ENCODE results near the gene ABCD1.
"Not testable (repeated sequence)": the region's sequence is repeated elsewhere in the genome, so short reads cannot be mapped to it uniquely, and the experiment has no call there.

Gene ABCD1

DNA sequence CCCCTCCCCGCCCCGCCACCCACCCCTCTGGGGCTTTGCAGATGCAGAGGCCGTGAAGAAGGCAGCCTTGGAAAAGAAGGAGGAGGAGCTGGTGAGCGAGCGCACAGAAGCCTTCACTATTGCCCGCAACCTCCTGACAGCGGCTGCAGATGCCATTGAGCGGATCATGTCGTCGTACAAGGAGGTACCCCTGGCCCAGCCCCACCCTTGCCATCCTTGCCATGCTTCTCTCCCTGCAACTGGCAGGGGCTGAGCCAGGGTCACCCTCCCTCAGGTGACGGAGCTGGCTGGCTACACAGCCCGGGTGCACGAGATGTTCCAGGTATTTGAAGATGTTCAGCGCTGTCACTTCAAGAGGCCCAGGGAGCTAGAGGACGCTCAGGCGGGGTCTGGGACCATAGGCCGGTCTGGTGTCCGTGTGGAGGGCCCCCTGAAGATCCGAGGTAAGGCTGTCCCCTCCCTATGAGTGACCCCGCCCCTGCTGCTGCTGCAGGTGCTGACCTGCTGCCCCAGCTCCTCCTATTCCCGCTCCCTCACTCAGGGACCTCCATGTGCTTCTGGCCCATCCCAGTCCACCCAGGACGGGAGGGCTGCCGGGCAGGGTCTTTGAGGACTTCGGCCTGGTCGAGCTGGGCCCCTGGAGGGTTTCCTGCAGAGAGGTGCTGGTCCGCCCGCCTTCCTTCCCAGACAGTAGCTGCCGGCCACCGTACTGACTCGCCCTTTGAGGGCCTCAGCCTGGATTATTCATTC lies 11.6 kb downstream of the ABCD1 start:
- no peak for DNase-seq

DNA sequence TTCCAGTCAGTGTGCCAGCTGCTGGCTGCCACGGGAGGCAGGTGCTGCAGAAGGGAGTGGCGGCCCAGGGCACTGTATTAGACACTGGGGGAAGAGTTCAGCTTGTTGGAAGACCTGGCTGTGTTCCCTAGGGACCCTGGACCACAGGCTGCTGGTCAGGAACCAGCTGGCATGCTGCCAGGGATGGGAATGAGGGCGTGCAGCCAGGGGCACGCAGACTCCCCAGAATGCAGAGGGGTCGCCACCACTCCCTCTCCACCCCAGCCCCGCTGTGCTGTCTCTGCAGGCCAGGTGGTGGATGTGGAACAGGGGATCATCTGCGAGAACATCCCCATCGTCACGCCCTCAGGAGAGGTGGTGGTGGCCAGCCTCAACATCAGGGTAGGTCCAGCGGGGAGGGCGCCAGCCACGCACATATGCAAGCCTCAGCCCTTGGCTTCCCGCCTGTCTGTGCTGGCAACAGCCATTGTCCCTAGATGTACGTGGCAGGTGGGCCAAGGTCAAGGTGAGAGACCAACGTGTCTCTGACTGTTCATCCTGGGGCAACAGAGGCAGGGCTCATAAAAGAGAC lies 12.3 kb downstream of the ABCD1 start:
- no peak for DNase-seq

DNA sequence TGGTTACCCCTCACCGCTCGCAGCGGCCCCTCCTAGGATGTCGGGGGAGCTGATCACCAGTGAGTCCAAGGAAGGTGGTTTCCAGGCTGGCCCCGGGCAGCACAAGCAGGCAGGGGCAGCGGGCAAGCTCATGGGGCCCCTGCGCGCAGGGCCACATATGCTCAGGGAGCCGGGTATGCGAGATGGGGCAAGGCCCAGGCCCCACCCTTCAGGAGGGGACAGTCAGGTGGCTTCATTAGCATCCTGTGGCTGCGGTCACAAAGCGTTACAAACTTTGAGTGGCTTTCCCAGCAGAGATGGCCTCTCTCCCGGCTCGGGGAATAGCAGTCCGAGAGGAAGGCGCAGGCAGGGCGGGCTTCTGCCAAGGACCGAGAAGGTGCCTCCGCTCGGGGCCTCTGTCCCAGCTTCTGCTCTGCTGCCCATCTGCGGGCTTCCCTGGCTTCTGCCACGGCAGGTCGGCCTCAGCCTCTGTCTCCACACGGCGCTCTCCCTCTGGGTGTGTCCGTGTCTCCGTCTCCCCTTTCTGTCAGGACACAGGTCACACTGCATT lies 13.5 kb downstream of the ABCD1 start:
- DNase-seq = no peak

DNA sequence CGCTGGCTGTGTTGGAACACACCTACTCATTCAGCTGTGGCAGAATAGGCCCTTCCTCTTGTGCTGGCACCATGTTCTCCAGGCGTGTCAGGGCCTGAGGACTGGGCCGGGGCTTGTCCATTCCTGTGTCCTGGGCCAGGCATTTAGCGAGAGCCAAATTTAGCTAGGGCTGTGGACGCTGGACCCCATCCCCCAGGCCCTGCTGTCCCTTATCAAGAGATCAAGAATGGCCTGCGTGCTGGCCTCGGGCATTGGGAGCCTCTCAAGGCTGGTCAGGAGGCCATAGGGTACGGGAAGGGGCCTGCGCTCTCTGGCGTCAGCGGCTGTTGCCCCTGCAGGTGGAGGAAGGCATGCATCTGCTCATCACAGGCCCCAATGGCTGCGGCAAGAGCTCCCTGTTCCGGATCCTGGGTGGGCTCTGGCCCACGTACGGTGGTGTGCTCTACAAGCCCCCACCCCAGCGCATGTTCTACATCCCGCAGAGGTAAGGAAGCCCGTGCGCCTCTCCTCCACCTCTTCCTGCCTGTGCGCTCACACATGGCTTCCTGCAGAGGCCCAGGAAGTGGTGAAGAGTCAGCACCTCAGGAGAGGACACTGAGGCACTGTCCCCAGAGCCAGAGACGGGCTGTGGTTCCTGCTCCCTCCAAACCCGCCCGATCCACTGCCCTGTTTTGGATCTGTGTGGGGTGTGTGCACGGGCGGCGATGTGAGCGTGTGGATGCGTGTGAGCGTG lies 15.3 kb downstream of the ABCD1 start:
- no peak for DNase-seq

DNA sequence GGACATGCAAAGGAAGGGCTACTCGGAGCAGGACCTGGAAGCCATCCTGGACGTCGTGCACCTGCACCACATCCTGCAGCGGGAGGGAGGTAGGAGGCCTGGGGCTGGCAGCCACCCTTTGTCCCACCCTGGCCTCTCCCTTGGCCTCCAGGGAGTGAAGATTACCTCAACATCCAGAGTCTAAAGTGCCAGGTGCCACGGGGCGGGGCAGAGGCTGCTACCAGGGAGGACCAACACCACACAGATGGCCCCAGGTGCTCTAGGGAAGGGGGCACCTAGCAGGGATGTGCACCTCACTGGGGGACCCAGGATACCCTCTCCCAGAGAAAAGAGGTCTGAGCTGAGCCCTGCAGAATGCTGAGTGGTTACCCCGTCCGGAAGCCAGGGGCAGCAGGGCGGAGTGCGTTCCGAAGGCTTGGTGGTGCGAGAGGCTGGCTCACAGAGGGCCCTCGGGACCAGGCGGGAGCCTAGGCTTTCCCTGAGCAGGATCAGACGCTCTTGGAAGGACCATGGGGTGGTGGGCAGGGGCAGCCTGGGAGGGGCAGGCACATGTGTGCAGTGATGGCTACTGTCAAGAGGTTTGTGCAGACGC lies 16.1 kb downstream of the ABCD1 start:
- no peak for DNase-seq

DNA sequence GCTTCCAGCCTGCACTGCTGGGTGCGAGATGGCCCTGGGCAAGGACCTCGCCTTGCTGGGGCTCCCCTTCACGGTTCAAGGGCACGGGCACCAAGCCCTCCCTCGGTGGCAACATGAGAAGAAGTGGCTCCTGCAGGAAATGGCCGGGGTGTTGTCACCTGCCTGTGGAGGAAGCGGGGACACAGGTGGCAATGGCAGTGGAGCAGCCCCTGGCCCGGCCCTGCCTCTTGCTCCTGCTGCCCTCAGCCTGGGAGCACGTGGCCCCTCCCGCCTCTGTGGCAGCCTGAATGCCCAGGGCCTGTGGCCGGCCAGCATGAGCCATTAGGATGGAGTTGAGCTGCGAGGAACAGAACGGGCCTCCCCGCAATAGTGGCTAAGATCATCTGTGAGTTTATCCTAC lies 16.8 kb downstream of the ABCD1 start:
- DNase-seq = no peak

DNA sequence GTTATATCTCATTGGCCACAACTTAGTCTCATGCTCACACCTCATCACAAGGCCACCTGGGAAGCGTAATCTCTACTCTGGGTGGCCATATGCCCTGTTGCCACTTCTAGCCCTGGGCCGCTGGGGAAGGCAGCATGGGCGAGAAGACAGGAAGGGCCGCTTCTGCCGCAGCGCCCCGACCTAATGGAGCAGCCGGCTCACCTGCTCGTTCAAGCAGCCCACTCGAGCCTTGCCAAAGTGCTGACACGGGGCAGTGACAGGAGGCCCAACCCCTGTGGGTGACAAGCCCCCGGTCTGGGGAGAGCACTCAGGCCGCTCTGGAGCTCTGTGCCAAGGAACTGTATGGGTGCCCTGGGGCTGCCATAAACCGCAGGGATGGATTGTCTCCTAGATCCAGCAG lies 17.5 kb downstream of the ABCD1 start:
- DNase-seq = not testable (repeated sequence)

DNA sequence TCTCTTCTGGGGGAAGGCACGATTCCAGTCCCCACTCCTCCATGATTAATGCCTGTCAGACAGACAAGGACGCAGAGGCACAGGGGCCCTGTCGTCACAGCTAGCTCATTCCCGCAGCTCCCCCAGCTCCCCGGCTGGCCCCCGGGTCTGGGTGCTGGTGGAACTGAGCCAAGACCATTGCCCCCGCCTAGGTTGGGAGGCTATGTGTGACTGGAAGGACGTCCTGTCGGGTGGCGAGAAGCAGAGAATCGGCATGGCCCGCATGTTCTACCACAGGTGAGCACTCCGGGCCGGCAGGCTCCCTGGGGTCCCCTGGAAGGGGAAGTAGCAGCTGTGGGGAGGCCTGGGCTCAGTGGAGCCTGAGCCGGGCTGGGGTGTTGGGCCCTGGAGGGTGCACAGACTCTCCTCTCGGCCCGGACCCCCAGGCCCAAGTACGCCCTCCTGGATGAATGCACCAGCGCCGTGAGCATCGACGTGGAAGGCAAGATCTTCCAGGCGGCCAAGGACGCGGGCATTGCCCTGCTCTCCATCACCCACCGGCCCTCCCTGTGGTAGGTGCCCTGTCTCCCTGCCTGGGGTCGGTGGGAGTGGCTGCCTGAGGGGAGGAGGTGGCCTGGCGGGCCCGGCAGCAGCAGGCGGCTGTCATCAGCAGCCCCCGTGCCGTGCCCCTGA lies 18.3 kb downstream of the ABCD1 start:
- not testable (repeated sequence) for DNase-seq

DNA sequence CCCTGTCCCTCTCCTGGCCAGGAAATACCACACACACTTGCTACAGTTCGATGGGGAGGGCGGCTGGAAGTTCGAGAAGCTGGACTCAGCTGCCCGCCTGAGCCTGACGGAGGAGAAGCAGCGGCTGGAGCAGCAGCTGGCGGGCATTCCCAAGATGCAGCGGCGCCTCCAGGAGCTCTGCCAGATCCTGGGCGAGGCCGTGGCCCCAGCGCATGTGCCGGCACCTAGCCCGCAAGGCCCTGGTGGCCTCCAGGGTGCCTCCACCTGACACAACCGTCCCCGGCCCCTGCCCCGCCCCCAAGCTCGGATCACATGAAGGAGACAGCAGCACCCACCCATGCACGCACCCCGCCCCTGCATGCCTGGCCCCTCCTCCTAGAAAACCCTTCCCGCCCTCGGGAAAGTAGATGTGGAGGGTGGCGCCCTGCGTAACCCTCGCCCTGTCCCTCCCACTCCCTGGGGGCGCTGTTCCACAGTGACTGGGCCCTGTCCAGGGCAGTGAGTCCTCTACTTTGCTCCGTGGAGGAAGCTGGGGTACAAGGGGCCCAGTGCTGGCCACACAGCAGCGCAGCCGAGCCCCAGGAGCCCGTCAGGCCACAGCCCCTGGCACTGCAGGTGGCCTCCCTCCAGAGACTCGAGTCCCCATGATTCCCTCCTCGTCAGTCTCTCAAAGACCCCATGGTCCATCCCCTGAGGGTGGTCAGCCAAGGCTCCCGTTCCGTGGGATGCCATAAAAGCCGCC lies 19.0 kb downstream of the ABCD1 start:
- DNase-seq = not testable (repeated sequence)

DNA sequence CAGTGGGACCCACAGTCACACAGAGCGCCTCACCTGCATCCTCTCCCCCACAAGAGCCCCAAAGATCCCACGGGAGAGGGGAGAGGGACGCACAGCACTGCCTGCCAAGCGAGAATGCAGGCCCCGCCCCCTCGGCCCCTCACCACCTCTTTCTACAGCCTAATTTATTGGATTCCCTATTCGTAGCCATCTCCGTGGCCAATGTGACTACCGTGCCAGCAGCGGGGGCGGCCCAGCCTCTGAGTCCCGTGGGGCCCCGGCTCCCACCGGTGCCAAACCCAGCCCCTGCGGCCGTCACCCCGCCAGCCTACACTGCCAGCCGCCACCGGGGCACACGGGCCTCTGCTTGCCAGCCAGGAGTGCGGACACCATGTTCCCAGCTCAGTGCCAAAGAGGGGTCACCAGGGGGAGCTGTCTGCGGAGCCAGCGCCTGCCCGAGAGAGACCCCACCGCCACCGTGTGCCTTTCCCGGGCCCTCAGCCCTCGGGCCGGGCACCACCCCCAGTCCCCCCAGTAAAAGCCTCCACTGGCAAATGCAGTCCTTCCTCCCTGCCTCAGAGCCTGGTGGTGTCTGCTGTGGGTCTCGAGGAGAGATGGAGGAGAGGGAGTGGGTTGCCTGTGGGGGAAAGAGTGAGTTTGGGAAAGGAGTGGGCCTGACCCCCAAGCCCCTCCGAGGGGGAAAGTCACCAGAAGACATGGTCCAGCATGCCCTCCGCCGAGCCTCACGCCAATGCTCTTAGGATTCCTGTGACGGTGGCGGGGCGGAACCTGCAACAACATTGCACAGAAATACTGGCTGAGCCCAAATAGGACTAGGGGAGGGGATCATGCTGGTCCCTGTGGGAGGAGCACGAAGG lies 19.8 kb downstream of the ABCD1 start:
- no peak for DNase-seq

DNA sequence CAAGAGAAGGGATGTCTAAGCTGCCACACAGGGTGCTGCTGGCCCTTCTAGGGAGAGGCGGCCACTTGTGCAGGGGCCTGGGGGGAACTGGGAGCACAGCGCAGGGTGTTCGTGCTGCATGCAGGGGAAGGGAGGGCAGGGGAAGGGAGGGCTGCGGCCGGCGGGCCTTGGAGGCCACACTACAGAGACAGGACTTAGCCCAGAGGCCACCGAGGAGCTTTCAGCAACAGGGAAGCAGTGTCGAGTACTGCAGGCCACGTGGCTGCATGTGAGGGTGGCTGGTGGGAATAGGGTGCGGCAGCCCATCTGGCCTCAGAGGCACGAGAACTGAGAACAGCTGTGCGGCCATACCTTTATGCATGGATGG lies 20.4 kb downstream of the ABCD1 start:
- not testable (repeated sequence) for DNase-seq

DNA sequence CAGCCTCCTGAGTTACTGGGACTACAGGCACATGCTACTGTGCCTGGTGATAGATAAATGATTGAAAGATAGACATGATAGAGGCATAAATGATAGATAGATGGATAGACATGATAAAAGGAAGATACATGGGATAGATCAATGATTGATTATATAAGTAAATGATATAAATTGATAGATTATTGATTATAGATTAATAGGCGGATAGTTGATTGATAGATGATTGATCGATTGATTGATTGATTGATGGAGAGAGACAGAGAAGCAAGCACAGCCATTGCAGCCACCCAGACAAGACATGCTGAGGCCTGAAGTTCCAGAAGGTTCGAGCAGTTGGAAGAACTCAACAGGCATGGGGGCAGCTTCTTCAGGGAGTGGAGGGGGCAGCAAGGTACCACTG lies 21.7 kb downstream of the ABCD1 start:
- no peak for DNase-seq

DNA sequence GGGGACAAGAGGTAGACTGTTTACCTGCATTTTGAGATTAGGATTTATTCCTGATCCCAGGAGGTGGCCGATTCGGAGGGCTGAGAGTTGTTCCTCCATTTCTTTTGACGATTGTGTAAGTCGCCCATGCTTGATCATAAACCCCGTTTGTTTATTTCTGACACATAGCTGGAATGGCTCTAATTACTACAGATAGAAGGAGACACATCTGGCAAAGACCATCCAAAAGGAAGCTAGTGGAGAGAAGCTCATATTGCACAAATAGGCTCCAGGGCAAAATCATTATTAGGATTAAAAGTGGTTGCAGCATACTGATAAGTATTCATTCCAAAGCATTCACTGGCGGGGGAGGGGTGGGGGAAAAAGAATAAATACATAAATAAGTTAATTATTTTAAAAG lies 22.3 kb downstream of the ABCD1 start:
- DNase-seq = not testable (repeated sequence)

DNA sequence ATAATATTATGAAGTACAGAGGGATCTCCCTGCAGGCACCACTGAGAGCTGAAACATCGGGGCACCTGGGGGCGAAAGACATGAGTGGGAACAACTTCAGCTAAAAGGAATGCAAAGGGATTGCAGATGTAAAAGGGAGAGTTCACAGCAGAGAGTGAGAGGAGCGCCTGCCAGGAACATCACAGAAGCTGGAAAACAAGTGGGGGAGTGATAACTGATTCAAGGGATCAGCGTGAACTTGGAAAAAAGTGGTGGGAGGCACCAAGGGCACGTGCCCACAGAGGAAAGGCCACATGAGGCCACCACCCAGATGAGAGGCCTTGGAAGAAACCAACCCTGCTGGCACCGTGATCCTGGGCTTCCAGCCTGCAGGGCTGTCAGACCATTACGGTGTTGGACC lies 24.4 kb downstream of the ABCD1 start:
- not testable (repeated sequence) for DNase-seq

DNA sequence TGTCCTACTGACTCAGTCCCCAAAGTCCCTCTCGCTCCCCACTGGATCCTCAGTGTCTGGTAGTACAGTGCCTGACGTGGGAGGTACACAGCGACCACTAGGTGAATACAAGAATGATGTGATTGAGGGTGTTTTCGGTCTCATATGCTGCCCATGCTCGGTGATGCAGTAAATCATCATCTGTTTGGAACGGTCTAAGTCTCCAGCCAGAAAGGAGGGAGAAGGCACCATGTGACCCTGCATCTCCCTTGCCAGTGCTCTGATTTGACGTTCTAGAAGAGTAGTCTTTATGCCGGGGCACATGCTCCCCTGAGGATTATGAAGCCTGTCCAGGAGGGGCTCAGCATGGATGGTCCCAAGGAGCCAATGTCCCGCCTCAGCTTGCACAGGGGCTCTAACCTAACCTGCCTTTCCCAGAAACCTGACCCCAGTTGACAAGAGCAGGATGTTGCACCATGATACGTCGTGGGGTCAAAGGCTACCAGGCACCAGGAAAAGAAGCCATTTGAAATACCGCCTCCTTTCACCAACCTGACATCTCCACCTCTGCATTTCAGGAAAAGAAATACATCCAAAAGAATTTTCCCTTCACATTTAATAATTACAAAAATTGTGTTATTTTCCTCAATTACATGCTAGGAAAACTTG lies 25.6 kb downstream of the ABCD1 start:
- no peak for DNase-seq

DNA sequence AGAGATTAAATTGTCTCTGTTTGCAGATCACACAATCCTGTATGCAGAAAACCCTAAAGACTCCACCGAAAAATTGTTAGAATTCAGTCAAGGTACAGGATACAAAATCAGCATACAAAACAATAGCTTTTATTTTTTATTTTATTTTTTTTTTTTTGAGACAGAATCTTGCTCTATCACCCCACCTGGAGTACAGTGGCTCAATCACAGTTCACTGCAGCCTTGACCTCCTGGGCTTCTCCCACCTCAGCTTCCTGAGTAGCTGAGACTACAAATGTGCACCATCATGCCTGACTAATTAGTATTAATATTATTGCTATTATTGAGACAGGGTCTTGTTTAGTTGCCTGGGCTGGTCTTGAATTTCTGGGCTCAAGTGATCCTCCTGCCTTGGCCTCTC lies 30.5 kb downstream of the ABCD1 start:
- no peak for DNase-seq

DNA sequence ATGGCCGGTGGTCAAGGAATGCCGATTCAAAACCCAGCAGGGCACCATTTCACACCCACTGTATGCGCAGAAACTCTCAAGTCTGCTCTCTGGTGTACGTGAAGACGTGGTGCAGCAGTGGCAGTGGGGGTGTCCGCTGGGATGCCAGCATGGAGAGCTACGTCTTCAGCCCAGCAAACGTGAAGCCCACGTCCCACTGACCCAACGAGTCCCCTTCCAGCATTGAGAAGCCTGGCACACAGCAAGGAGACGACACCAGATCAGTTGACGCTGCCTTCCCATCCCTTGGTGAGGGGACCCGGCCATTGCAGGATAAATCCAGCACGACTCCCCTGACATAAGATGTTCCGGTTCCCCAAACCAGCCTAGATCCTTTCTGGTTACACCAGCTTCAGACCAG lies 37.2 kb downstream of the ABCD1 start:
- no peak for DNase-seq

DNA sequence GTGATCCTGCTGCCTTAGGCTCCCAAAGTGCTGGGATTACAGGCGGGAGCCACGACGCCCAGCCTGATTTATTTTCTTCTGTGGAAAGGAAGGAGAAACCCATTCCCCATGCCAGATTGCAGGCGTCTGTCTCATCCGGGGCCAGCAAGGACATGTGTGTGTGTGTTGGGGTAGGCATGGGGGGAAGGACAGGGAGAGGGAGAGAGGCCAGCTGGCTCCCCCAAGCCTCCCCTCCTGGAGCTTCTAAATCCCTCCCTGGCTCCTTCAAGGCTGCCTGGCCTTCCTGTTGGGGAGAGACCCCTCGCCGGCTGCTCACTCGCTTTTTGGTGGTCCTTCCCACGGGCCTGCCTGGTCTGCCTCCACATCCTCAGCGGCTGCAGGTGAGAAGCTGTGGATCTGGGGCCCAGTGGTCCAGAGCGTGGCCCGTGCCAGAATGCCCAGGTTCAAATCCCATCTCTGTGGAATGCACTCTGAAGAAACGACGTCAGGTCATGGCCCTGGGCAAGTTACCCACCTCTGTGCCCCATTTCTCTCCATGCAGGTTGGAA lies 38.0 kb downstream of the ABCD1 start:
- no peak for DNase-seq

DNA sequence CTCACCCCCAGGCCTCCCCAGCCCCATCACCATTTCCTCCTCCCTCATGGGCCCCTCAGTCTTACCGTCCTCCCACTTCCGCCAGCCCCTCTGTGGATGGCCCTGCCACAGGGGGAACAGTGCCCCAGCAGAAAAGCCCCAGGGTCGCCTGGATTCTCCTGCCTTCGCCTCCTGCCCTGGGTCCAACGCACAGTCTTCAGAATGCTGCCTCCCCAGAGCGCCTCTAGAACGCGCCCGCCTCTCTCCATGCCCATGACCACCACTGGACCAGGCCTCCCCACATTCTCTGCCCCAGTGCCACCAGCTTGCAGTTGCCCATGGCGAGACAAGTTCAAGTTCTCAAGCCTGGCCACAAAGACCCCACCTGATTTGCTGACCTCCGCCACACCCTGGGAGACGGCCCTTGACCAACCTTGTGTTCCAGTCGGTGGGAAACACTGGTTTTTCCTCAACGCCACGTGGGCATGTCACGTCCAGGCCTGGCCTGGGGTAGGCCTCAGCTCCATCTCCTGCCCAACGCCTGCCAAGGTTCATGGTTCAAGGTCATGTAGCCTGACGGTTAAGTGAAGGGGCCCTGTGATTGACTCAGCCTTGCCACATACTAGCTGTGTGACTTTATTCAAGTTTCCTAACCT lies 38.8 kb downstream of the ABCD1 start:
- no peak for DNase-seq

Measured in central memory CD4-positive, alpha-beta T cell (primary cell).